ENCODE results near the gene BCL2L14.

DNA sequence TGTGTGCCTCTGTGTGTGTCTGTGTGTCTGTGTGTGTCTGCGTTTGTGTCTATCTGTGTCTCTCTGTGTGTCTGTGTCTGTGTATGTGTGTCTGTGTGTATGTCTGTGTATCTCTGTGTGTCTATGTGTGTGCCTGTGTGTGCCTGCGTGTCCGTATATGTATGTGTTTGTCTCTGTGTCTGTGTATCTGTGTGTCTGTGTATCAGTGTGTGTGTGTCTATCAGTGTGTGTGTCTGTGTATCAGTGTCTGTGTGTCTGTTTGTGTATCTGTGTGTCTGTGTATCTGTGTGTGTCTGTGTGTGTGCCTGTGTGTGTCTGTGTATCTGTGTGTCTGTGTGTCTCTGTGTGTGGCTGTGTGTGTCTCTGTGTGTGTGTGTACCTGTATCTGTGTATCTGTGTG is 23.1 kb upstream of the BCL2L14 start:
- TF ChIP-seq ZKSCAN8 (CRISPR knock-in tag; IDR thresholded peaks at IDR 0.05; ENCODE audit: borderline replicate concordance) (no peak), MEIS1 (CRISPR knock-in tag; IDR thresholded peaks at IDR 0.05; ENCODE audit: borderline replicate concordance) (no peak)
- TF ChIP-seq, protein P1, sequence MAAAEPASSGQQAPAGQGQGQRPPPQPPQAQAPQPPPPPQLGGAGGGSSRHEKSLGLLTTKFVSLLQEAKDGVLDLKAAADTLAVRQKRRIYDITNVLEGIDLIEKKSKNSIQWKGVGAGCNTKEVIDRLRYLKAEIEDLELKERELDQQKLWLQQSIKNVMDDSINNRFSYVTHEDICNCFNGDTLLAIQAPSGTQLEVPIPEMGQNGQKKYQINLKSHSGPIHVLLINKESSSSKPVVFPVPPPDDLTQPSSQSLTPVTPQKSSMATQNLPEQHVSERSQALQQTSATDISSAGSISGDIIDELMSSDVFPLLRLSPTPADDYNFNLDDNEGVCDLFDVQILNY (CRISPR knock-in tag; conservative IDR thresholded peaks at IDR 0.05): no peak
